Measurements from ENCODE around the gene EMID1.

- TF ChIP-seq SP1 (IDR thresholded peaks at IDR 0.05) (no peak), BHLHE40 (IDR thresholded peaks at IDR 0.05; ENCODE audit: borderline replicate concordance) (no peak), SUZ12 (IDR thresholded peaks at IDR 0.05) (no peak), FOXM1 (IDR thresholded peaks at IDR 0.05; ENCODE audit: borderline replicate concordance) (no peak), HDGF (IDR thresholded peaks at IDR 0.05; ENCODE audit: borderline replicate concordance) (no peak), TARDBP (IDR thresholded peaks at IDR 0.05) (no peak), ZNF384 (IDR thresholded peaks at IDR 0.05) (no peak), FOXK2 (IDR thresholded peaks at IDR 0.05) (no peak), CTBP1 (IDR thresholded peaks at IDR 0.05; ENCODE audit: borderline replicate concordance) (no peak), ARNT (IDR thresholded peaks at IDR 0.05) (no peak), NFRKB (IDR thresholded peaks at IDR 0.05) (no peak), LEF1 (IDR thresholded peaks at IDR 0.05; ENCODE audit: borderline replicate concordance) (no peak)
These were observed 8.5 kb downstream of the EMID1 start for GRCh38 chr22:29214232-29214631.

All from HEK293T (cell line).